OCI-M1 (cell line): ENCODE results near the gene GTF3C2.
"Not testable (repeated sequence)": the region's sequence is repeated elsewhere in the genome, so short reads cannot be mapped to it uniquely, and the experiment has no call there.

Experiments used
- DNase-seq: peaks from one replicate; lab custom pipeline; 2025; lab: John Stamatoyannopoulos, UW

Gene GTF3C2

GRCh38 chr2:27373567-27373966 is 17.0 kb upstream of the GTF3C2 start:
- DNase-seq = no peak

- DNase-seq = no peak
Measured at GRCh38 chr2:27372937-27373336, 16.4 kb upstream of the GTF3C2 start.

GRCh38 chr2:27370816-27371620 is 14.5 kb upstream of the GTF3C2 start:
- DNase-seq = peak; percentile 92

GRCh38 chr2:27370026-27370815 is 13.7 kb upstream of the GTF3C2 start, which contains the start of the genes EIF2B4 and SNX17:
TSS of gene EIF2B4 (minus strand) at chr2:27370338. CDS start at chr2:27370314, 24 bp downstream.
TSS of gene SNX17 (plus strand) at chr2:27370616. CDS start at chr2:27370744, 128 bp downstream.
- DNase-seq = peak; percentile 99

GRCh38 chr2:27369471-27370025 is 13.0 kb upstream of the GTF3C2 start:
- DNase-seq = peak; percentile 69

- DNase-seq = no peak
Measured at GRCh38 chr2:27363933-27364332, 7.4 kb upstream of the GTF3C2 start.

- DNase-seq = no peak
Measured at GRCh38 chr2:27362678-27363420, 6.3 kb upstream of the GTF3C2 start.

- peak; percentile 92 for DNase-seq
Measured at GRCh38 chr2:27356056-27356381, 545 bp downstream of the GTF3C2 start.

- no peak for DNase-seq
Measured at GRCh38 chr2:27354597-27354927, 2.0 kb downstream of the GTF3C2 start.

GRCh38 chr2:27353762-27354596 is 2.6 kb downstream of the GTF3C2 start:
- DNase-seq = peak; percentile 90

GRCh38 chr2:27353386-27353761 is 3.2 kb downstream of the GTF3C2 start:
- not testable (repeated sequence) for DNase-seq

GRCh38 chr2:27351802-27352598 is 4.6 kb downstream of the GTF3C2 start:
- DNase-seq = no peak

GRCh38 chr2:27350106-27350693 is 6.4 kb downstream of the GTF3C2 start:
- DNase-seq = no peak

- DNase-seq = no peak
Measured at GRCh38 chr2:27347641-27348040, 8.9 kb downstream of the GTF3C2 start.

GRCh38 chr2:27336173-27336572 is 20.4 kb downstream of the GTF3C2 start:
- DNase-seq = no peak

GRCh38 chr2:27335311-27335710 is 21.3 kb downstream of the GTF3C2 start:
- DNase-seq = no peak

GRCh38 chr2:27324720-27325119 is 31.8 kb downstream of the GTF3C2 start:
- DNase-seq = no peak

GRCh38 chr2:27323596-27324285 is 32.8 kb downstream of the GTF3C2 start:
- DNase-seq = peak; percentile 40

- DNase-seq = peak; percentile 94
Measured at GRCh38 chr2:27322766-27323595, 33.6 kb downstream of the GTF3C2 start, which contains the start of gene MPV17. TSS of gene MPV17 (minus strand) at chr2:27323097. CDS start at chr2:27322517, 580 bp downstream.
